GM21390 (cell line): ENCODE measurements around the gene FKBP8.

ENCODE experiments used
- ATAC-seq: cut with Tn5 transposase; IDR thresholded peaks from one replicate; pipeline ENCODE4 v1.9.1; 2021; ENCODE audit not compliant: unreplicated experiment

The FKBP8 gene

DNA sequence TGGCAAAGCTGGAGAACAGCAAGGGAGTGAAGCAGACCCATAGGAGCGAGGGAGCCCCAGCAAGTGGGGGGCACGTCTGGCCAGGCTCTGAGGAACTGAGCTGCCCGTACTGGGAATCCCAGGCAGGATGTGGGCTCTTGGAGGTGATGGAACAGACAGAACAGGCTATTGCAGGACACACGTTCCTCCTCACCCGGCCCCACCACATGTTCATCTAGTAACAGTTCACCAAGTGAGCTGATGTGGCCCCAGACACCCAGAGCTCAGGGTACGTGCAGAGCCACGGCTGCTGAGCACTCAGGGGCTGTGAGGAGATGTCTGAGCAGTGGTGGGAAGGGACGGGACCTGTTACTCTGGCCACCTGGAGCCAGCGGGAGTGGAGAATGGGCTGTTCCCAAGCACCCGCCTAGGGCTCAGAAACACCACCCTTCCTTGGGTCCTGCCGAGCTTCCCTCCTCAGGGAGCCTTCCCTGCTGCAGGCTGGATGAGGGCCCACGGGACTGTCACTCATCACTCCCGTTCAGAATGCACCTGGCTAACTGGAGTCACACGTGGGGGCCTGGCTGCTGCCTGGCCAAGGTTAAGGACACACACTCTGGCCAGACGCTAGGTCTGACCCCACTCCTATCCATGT lies 39.9 kb downstream of the FKBP8 start:
- no peak for ATAC-seq

DNA sequence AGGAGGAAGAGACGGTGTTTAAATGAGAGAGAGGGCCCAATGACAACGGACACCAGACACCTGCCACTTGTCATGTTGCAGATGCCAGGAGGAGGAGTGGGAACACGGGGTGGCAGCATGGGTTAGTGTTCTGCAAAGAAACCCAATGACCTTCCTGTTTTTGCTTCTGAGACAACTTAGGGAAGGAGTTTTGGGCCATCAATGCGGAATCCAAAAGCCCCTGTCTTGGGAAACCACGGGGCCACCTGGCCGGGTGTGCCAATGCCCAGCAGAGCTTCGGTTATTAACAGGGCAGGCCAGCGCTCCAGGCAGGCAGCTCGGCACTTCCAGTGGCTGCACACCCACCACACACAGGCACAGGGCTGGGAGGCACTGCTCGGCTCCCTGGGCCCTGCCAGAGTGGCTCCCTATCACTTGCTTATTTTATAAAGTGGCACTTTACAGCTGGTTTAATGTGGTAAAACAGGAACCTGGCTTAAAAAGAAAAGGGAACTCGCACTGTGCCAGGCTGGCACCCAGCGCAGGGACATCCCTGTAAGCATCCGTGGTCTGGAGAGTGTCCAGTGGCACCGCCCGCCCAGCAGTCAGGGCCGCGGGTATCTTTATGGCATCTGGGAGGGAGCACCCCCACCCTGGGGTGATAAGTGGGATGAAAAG lies 40.6 kb downstream of the FKBP8 start:
- no peak for ATAC-seq

DNA sequence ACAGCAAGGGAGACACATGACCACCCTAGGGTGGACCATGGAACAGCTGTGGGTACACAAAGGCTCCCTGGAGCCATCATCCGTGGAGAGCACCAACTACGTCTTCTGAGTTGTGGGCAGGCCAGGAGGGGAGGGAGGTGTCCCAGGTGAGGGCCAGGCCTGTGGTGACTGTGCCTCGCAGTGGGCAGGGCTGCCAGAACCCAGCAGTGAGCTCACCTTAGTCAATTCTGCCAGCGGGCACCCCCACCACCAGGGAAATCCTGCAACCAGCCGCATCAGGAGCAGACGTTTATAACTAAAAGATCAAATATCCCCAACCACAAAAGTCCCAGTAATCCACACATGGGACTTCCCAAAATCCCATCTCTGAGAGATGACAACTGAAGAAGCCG lies 41.1 kb downstream of the FKBP8 start:
- no peak for ATAC-seq

DNA sequence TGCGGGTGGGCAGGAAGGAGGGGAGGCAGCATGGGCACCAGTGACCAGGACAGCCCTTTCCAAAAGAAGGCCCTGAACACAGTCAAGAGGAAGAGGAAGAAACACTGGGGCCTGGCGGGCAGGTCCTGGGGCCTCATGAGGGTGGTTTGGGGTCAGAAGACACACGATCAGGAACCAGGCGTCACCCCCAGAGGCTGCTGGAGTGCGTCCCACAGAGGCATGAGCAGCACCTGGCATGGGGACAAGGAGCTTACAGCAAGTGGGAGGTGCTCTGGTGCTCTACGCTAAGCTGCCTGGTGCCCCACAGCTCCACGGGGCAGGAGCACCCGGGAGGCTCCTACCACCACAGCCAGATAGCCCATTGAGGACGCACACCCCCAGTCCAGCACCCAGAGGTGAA lies 41.5 kb downstream of the FKBP8 start:
- ATAC-seq: no peak

DNA sequence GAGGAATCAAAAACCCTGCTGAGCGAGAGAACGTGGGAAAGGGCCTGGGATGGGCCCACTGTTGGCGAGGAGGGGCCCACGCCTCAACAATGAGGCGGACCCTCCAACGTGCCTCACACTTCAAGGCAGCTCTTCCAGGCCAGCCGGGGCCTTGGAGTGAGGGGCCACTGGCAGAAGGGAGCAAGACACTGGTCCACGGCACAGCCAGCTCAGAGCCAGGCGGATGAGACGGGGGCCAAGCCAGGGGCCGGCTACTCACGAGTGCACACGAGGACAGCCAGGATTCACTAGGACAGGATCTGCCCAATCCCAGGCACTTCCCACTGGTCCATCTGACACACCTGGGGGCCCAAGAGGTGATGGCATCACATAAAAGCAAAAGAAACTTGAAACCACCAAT lies 42.0 kb downstream of the FKBP8 start:
- ATAC-seq: no peak

DNA sequence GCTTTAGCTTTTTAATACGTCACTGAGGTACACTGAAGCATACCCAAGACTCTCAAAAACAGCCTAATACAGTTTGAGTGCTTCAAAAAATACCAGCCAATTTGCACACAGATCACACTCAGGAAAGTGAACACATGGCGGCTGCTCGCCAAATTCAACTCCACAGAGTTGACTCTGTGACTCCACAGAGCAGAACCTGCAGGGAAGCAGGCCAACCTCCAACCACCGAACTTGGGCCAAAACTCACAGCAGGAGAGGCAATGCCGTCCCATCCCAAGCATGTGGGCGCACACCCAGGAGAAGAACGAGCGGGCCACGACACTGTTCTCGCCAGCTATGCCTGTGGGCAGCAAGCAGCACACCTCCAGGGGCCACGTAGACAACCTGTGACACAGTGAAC lies 42.6 kb downstream of the FKBP8 start:
- ATAC-seq: no peak

DNA sequence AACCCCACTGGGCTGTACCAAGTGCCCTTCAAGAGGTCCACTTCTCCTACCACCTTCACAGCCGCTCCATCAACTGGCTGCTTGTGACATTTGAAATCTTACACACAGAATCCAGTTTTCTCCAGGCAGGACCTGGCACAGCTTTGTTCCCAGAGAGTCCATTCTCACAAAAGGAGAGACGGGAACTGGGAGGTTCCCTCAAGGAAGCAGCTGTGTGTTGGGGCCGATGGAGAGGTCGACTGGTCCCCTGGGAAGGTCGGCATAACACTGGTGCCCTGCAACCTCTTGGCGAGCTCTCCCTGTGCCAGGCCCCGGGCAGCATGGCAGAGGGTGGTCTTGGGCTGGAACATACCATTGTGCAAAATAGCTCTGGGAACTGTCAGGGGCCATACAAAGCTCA lies 43.0 kb downstream of the FKBP8 start:
- no peak for ATAC-seq

DNA sequence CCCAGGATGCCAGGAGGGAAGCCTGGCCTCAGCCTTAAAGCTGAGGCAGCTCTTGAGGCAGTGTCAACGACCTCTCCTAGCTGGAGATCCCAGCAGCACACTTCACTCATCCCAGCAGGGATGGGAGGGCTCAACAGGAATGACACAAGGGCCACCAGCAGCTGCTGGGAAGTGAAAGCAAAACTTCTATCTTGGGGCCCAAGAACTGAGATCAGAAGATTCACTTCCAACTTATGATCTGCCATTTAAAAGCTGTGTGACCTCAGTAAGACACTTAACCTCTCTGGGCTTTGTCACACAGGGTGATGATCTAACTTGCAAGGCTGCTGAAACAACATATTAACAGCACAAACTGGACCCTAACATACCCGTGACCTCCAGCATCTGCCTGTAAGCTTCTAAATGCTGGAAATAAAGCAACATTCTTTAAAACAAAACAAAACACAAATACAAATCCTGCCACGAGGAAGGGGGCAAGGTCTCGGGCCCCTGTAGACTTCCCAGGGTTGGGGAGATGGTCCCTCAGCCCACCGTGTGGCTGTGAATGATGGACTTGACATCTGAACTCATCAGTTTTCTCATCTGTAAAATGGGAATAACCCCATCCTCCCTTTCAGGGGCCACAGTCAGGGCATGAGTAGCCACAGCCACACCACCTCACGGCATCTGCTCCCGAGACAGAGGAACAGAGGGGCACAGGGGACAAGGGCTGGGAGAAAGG lies 44.2 kb downstream of the FKBP8 start:
- ATAC-seq: no peak

DNA sequence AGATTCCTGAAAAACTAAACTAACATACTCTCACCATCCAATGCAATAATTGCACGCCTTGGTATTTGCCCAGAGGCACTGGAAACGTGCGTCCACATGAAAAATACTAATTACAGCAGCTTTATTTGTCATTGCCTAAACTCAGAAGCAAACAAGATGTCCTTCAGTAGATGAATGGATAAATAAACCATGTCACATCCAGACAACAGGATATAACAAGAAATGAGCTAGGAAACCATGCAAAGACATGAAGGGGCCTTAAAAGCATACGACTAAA lies 46.5 kb downstream of the FKBP8 start:
- no peak for ATAC-seq

DNA sequence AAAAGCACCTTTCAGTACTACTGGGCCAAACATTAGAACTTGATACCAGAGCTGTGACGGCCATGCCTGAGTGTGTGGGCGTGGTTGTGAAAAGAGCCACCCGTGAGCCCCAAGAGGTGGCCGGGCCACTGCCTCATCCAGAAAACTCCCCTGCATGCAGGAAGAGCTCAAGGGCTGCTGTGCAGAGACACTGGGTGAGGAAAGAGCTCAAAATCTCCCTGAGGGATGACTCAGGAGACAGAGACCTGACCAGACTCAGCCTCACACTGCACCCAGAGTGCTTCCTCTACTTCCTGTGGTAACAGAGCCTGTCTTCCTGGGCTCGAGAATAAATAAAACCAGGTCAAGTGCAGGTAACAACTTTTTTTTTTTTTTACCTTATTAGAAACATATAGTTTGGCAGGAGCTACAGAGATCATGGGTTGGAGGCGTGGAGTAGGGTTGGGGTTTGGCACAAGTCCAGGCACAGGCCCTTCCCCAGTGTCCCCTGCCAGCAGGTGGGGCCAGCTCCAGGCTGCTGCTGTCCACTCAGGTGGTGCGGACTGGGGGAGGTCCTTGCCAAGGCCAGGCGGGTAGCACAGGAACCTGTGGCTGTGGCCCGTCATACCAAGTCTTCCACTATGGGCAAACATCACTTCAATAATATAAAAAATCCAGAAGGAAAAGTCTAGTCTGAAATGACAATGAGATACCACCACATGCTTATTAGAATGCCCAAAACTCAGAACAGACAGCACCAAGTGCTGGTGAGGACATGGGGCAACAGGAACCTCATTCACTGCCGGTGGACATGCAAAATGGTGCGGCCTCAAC lies 47.0 kb downstream of the FKBP8 start:
- ATAC-seq: no peak

DNA sequence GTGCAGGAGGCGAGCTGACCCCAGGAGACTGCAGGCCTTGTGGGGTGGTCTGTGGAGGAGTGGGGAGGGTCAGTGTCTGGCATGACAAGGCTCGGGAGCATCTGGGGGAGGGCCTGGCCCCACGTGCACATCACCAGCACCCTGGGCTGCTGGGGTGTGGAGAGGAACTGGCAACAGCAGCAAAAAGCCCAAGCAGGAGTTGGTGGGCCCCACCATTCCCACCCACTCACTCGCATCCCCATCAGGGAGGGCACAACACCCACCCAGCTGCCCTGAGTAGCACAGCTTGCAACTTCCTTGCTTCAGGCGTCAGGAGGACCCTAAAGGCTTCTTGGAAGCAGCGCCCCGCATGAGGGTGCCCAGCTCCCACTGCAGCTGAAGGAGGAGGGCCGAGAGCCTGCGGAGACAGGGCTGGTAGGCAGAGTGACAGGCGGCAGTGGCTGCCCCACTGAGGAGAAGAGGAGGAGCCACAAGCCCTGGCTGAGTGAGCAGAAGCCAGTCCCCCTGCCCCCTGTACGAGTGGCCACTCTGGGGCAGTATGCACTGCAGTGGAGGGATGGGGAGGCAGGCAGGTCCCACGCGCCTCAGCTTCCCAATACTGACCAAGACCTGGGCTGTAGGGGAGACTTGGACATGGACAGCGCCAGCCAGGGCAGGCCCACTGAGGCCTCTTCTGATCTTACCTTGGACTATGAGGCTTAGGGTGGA lies 48.0 kb downstream of the FKBP8 start:
- no peak for ATAC-seq

DNA sequence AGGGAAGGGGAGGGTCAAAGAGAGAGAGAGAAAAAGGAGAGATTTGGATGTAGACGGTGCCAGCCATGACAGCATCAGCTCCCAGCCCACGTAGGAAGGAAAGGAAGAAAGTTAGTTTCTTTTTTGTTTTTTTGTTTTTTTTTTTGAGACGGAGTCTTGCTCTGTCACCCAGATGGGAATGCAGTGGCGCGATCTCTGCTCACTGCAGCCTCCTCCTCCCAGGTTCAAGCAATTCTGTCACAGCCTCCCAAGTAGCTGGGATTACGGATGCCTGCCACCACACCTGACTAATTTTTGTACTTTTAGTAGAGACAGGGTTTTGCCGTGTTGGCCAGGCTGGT lies 49.1 kb downstream of the FKBP8 start:
- ATAC-seq: no peak

DNA sequence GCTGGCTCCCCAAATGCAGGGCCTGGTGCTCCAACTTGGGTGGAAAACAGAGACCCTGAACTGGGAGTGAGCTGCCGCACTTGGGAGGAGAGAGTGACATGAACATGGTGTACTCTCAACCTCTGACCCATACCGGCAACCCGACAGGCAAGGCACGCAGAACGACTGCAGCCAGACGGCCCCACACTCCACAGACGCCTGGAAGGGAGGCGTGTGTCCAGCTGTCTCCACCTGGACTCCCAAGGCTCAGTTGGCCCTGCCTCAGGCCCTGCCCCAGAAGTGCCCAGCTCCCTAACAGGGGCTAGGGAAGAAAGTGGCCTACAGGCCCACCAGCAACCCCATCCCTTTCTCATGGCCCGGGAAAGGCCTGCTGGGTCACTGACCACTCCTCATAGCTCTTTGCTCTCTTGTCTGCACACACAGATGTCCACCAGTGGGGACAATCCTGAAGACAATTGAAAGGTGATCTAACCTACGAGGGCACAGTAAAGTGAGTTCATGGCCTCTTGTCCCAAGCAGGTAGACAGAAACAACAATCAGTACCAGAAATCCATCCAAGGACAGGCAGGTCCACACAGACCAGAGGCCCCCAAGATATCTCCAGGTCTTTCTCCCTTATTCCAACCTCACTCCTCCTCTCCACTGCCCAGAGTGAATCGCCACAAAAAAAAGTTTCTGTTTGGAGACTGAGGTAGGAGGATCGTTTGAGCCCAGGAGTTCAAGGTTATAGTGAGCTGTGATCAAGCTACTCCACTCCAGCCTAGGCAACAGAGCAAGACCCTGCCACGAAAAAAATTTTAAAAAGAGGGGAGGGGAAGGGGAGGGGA lies 49.7 kb downstream of the FKBP8 start:
- ATAC-seq: no peak

DNA sequence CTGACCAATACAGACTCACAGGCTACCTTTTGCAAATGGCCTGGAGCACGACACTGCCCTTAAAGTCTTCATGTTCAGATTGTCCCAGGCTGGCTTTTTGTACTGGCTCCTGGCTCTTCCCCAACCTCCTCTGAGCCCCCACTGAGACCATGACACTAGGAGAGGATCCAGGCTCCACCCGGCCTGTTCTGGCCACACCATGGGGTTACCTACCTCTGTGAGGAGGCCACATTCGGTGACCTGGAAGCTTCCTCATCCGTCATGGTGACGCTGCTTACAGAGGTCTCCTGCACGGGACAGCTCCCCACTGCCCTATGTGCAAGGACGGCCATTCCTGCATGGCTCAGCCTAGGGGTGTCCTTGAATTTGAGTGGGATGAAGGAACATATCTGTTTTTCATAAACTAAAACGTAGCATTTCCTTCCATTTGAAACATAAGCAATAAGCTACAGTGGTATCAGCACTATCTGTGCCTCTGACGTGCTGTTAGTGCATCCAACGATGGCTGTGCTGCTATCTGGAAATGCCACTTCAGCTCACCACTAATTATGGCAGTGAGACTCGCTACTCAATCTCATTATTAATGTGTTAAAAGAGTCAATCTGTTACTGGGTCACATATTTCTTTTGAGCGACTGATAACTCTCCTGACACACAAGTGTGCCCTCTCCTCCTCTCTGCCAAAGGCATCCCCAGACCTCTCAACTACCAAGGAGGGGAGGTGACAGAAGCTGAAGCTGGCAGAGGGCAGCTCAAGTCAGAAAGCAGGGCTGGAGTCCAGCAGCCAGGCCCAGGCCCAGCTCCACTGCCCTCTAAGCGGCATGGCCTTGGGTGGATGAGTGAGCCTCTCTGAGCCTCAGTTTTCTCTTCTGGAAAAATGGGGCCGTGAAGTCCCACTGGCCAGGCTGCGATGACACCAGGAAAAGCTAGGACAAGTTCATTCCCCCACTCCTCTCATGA lies 51.1 kb downstream of the FKBP8 start:
- no peak for ATAC-seq

DNA sequence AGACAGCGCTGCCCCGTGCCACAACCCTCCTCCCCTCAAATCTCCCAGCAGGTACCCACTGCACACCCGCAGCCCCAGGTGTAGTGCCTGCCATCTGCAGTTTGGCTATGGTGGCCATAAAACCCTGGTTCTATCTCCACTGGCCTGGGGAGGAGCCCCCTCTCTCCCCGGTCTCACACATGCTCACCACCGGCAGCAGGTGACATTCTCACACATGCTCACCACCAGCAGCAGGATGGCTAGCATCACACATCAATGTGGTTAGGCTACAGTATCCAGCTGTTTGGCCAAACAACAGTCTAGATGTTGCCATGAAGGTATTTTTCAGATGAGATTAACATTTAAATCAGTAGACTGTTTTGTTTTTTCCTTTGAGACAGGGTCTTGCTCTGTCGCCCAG lies 52.6 kb downstream of the FKBP8 start:
- ATAC-seq: no peak

DNA sequence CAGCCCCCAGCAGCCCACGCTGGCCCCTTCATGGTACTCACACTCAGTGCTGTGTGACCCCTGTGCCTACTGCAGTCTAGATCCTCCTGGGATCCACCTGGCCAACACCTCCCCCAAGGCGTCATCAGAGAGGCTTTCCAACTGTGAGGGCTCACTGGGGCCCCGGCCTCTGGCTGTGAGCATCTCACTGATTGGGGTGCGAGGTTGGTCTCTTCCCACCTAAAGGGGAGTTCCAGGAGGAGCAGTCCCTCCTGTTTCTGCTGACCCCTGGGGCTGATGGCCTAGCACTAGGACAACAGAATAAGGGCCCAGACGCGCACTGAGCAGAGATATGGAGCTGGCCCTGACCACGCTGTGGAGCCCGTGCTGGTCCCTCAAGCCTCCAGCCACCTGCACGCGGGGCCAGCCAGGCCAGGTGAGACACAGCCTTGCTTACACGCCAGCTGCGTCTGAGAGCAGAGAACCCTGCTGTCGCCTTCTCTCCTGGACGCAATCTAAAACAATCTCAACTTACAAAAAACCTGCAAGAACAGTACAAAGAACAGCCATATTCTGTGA lies 53.7 kb downstream of the FKBP8 start:
- no peak for ATAC-seq

DNA sequence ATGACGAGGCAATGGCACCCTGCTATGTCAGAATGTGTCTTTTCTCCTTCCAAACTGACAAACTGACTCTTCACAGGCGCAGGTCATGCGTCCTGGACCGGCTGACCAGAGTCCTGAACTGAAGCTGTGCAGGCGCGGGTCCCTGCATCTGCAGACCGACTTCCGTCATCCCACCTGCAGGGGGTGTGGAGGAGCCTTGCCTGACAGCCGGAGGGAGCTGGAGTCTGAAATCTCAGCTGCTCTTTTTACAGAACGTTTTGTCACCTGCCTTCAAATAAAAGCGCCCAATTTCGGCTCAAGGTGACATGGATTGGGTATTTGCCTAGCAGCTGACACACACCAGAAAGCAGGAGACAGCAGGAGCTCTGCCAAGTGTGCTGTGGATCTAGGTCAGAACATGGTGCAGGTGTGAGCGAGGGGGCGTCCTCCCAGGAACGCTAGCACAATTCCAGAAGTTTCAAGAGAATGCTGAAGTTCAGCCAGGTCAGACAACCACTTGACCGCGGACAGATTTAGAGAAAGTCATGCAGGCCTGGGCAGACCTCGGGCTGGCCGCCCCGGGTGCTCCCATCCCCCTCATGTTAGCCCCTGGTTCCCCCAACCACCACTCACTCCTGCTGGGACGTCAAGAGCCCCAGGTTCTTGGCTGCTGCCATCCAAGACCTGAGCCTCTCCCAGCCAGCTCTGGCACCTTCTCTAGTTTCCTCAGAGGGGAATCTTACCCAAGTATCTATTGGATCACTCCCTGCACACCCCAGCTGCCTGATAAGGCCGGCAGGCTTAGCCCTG lies 54.3 kb downstream of the FKBP8 start:
- no peak for ATAC-seq

DNA sequence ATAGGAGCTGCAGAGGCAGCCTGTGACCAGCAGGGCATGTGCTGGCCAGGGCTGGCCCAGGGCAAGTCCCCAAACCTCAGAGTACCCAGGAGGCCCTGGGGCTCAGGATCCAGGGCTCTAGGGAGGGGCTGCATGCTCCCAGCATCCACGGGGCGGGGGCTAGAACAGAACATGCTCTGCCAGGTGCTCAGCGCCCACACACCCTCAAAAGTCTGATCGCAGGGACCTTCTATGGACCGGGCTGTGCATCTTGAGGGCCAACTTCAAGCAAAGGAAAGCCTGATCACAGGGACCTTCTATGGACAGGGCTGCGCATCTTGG lies 55.0 kb downstream of the FKBP8 start:
- no peak for ATAC-seq
